ENCODE results near the gene PDZD2.

Gene PDZD2

GRCh38 chr5:32089146-32090000, 450.4 kb downstream of the PDZD2 start:
- no peak for DNase-seq

GRCh38 chr5:32090026-32090754, 451.3 kb downstream of the PDZD2 start:
- no peak for DNase-seq

- DNase-seq = no peak
Measured at GRCh38 chr5:32090755-32091128, 451.8 kb downstream of the PDZD2 start.

- DNase-seq = peak; percentile 73
Measured at GRCh38 chr5:32092938-32093812, 454.2 kb downstream of the PDZD2 start.

DNA sequence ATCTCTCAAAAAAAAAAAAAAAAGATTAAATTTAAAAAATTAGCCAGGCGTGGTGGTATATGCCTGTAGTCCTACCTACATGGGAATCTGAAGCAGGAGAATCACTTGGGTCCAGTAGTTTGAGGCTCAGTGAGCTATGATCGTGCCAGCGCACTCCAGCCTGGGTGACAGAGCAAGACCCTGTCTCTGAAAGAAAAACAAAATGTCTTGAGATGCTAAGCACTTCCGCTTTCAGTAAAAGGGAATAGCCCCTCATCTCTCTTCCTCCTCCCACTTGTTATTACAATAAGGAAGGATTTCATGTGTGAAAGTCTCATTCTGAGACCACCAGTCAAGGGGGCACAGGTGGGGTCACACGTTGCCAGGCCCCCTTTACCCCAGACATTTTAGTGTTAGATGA, 455.8 kb downstream of the PDZD2 start:
- DNase-seq = no peak

DNA sequence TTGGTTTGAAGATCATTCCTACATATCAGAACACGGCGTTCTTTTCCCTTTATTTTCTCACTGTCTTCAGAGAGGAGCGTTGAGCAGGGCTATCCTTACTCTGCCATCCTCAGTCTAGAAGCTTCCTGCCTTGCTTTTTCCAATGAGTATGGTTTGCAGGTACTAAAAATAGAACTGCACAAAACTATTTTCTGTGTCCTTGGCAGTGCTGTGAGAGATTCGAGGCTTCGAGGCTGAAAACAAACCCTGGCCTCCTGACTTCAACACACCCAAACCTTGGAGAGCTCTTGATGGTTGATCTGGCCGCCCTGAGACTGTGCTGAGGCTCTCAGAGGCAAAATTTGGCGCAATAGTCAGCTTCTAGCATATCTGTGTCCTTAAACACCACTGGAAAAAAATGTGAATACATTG, 456.3 kb downstream of the PDZD2 start:
- DNase-seq = no peak

GRCh38 chr5:32096891-32097595, 458.1 kb downstream of the PDZD2 start:
- DNase-seq = no peak

DNA sequence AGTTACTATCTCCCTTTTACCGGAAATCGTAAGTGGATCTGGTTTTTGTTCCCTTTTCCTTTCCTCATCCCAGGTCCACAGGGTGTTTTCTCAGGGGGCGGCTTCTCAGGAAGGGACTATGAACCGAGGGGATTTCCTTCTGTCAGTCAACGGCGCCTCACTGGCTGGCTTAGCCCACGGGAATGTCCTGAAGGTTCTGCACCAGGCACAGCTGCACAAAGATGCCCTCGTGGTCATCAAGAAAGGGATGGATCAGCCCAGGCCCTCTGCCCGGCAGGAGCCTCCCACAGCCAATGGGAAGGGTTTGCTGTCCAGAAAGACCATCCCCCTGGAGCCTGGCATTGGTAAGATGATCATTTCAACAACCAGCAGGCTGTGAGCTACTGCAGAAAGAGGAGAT, 459.4 kb downstream of the PDZD2 start:
- DNase-seq = no peak

GRCh38 chr5:32098890-32099310, 460.0 kb downstream of the PDZD2 start:
- no peak for DNase-seq

DNA sequence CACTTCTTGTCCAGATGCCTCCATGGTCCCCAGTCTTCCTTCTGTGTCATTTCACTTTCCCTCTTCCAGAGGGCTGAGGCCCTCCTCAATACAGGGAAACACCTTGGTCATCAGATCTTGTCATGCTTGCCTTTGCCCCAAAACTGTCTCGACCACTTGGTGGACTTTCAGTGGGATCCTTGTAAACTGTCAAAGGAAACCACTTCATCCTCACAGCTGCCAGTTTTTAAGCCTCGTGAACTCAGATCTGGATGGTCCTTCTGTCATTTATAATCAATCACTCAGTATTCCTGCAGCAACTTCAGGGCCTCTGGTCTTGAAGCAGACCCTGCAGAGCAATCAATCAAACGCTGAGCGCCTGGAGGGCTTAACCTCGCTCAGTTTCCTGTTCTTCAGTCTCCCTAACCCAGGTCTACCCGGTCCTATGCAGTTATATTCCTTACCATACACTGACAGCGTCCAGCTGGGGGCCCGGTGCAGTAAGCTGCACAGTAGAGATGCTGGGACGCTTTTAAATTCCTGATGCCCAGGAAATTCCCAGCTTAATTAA, 460.6 kb downstream of the PDZD2 start:
- no peak for DNase-seq

GRCh38 chr5:32100230-32100629, 461.3 kb downstream of the PDZD2 start:
- no peak for DNase-seq

- no peak for DNase-seq
Measured at GRCh38 chr5:32100691-32101302, 461.9 kb downstream of the PDZD2 start.

- no peak for DNase-seq
Measured at GRCh38 chr5:32102254-32102986, 463.5 kb downstream of the PDZD2 start.

DNA sequence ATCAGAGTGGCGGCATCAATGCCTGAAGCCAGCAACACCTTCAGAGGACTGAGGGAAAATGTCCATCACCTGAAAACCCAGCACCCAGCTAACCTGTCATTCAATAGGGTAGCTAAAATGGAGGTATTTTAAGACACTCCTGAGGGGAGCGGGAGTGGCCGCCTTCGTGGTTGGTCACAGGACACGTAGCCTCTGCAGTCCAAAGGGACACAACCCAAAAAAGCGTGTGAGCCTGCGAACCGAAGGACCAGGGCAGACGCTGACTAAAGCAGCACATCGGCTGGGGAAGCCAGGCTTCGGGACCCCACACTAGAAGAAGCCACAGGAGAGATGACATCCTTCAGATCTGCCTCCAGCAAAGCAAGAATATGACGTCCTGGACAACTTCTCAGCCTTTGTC, 464.6 kb downstream of the PDZD2 start:
- no peak for DNase-seq

DNA sequence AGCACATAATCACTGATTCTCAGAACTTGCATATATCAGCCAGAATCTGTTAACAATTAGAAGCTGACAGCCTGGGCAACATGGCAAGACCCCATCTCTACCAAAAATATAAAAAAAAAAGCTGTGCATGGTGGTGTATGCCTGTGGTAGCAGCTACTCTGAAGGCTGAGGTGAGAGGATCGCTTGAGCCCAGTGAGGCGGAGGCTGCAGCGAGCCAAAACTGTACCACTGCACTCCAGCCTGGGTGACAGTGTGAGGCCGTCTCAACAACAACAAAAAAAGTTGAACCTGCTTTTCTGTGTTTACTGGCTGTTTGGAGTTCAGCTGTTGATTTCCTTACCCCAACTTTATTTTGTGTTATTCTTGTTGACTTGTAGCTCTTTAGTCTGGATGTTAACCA, 468.4 kb downstream of the PDZD2 start:
- DNase-seq = no peak

GRCh38 chr5:32108167-32108566, 469.2 kb downstream of the PDZD2 start:
- no peak for DNase-seq

DNA sequence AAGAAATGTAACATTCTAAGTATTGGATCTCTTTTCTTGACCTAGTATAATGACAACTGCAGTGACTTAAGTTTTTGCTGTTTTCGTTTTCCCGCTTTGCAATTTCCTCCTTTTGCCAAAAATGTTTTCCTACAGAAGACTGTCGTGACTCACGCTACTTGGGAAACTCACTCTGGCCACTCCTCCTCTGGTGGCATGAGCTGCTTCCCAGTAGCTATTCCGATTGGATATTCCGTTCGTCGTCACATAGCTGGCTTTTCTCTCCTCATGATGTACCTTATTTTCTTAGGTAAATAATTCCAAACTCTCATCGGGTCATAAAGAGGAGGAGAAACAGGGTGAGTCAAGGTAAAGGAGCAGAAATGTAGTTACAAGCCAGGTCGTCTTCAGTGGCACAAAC, 470.3 kb downstream of the PDZD2 start:
- no peak for DNase-seq

DNA sequence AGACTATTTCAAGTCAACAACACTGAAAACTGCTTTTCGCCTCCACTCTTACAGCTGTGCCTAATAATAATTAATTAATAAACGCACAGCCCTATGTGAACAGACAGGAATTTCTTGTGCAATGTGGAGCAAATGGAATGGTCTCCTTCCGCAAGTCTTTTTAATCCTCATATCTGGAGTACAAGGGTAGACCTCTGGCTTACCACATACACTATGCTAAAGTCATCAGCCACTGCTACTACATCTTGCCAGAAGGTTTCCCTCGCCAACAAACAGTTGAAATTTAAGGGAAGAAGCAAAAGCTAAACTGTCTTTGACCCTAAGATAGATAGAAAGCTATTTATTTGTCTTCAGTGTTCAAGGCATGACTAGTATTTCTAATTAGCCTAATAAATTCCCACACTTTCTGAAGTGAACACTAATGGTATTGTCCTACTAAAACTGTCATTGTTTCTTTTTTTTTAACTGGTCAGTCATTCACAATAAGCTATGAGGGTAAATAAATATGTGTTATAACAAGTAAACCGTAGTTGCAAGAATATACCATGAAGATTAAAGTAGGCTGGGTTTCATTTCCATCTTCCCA, 471.3 kb downstream of the PDZD2 start:
- no peak for DNase-seq

- no peak for DNase-seq
Measured at GRCh38 chr5:32115985-32116384, 477.1 kb downstream of the PDZD2 start.

DNA sequence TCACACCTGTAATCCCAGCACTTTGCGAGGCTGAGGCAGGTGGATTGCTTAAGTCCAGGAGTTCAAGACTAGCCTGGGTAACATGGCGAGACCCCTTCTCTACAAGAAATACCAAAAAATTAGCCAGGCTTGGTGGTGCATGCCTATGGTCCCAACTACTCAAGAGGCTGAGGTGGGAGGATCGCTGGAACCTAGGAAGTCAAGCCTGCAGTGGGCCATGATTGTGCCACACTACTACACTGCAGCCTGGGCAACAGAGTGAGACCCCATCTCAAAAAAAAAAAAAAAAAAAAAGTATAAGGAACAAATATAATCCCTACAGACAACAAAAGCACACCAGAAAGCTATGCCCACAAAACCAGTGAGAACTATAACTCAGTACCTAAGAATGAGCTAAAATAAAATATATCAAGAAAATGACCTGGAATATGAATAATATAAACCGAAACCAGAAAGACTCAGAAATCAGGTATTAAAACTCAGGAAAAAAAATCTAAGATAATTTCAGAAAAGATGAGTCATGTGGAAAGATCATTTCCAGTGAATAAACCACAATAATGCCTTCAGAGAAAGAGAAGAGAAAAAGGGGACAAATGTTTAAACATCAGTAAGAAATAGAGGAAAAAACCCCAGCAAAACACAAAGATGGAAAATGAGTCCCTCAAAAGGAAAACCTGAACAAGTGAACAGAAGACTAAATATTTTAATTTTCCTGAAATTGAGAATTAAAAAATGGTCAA, 477.8 kb downstream of the PDZD2 start:
- no peak for DNase-seq

All from CD4-positive, alpha-beta T cell treated with Interleukin-6 for 4 hours (primary cell).